SK-N-MC (cell line): ENCODE measurements around the gene SEZ6.
A peak's percentile ranks its signal among the peaks of the same experiment; 100 is the strongest.

Source experiments
- DNase-seq: peaks from one replicate; pipeline ENCODE4 v3.0.0-alpha.2; 2011; ENCODE audit warnings: low read depth, low spot score
- H3K27ac ChIP-seq: fragments of 200-600 bp; sonication (generic); 2 replicates; pipeline ENCODE4 v1.5.1; 2016; ENCODE audit warnings: mixed run types
- H3K36me3 ChIP-seq: fragments of 200-600 bp; sonication (generic); 2 replicates; pipeline ENCODE4 v1.6.1; 2017; ENCODE audit warnings: antibody characterized with exemption, low read length, mixed read lengths; ENCODE audit not compliant: insufficient read depth
- H3K4me3 ChIP-seq: fragments of 200-600 bp; sonication (generic); 2 replicates; pipeline ENCODE4 v1.5.1; 2016
- H3K9ac ChIP-seq: fragments of 200-600 bp; sonication (generic); 2 replicates; pipeline ENCODE4 v1.8.0; 2017; ENCODE audit warnings: mixed run types, mixed read lengths; ENCODE audit not compliant: insufficient read length
- H3K9me3 ChIP-seq: fragments of 200-600 bp; sonication (generic); 2 replicates; pipeline ENCODE4 v1.6.1; 2017; ENCODE audit warnings: low read depth, mild to moderate bottlenecking, antibody characterized with exemption, low read length, moderate library complexity, mixed read lengths
- EZH2 ChIP-seq: fragments of 200-600 bp; sonication (generic); IDR thresholded peaks from one replicate; pipeline ENCODE4 v1.6.1; 2017; ENCODE audit warnings: antibody characterized with exemption
- FOXP2 ChIP-seq: optimal IDR thresholded peaks from 2 replicates; pipeline ENCODE3; 2011; ENCODE audit warnings: mild to moderate bottlenecking, moderate library complexity; ENCODE audit not compliant: insufficient read depth; ENCODE audit errors: extremely low read length, control extremely low read depth
- POLR2AphosphoS5 ChIP-seq: IDR thresholded peaks from 2 replicates; pipeline ENCODE4 v1.6.1; 2012; ENCODE audit warnings: mild to moderate bottlenecking, low read depth, low read length, borderline replicate concordance

Gene SEZ6

DNA sequence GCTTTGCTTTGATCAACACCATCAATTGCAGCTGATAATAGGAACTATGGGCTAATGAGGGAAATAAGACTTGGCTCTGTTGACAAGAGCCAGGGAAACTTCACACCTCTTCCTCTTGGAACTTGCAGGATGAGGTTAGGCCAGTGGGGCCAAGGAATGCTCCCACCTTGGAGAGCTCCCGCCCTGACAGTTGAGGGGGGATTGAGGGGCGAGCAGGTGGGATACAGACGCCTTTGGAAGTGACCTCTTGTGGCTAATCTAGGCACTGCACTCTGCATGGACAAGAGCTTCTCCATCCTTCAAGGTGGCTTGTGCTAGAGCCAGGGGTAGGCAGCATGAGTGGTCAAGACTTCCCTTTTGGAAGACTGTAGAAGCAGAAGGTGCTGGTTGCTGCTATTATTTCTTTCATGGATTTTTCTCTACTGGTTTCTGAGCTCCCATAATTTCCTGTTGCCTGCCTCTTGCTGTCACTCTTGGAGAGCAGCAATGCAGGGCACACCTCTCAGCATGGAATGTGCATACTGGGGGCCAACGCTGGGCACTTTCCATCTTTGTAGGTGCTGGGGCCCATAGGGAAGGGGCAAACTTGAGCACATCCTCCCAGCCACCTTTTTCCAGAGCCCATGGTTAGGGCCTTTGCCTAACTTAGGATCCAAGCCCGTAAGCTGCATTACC lies 52.3 kb downstream of the SEZ6 start:
- TF ChIP-seq POLR2AphosphoS5 (no peak), FOXP2 (no peak), EZH2 (no peak)
- Histone ChIP-seq H3K9me3 (no peaks in the 10 kb centered on the region), H3K9ac (no peak overlapping the region), H3K36me3 (peaks cover 1% of the 10 kb centered on the region; the same call in 1 of the 2 replicates), H3K4me3 (no peak overlapping the region), H3K27ac (no peak overlapping the region)
- no peak for DNase-seq

DNA sequence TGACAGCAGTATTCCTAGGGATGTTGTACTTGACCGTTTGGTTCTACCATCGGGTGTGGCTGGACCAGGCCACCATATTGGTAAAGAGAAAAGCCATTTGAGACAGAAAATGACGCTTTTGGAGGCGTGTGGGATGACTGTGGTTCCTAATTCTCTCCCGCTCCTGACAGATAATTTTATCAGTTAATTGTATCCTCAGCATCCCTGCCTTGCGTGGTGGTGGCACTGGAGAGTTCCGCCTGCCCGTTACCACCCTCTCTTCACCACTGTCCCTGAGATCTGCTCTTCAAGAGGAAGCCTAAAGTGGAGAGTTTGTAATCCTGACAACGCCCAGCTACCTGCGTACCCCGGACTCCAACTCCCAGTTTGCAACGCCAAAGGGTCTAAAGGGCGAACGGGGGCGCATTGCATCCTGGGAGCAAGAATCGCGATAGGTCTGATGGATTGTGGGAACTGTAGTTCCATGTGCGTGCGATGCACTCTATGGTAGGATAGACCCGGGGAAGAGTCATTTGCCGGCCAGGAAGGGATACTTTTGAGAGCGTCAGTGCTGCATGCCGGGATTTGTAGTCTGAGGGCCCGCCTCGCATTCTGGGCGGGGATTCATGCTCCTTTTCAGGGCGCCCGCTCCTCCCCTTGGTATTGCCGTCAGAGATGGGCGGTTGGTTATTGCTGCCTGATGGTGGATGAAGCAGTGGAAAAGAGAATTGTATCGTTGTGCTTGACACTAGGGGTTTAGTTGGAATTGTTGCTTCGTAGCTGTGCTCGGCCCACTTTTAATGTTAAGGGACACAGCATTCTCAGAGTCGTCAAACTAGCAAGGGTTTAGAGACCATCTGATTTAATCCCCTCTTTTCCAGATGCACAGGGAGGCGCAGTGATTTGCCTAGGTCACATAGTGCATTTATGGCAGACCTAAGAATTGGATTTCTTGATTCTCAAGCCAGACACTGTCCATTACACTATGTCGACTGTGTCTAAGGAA lies 53.5 kb downstream of the SEZ6 start:
- peak overlapping the region; percentile 100 for H3K4me3 ChIP-seq
- no peaks in the 10 kb centered on the region for H3K9me3 ChIP-seq
- peak; percentile 60; the same call in 1 of the 2 replicates for TF ChIP-seq POLR2AphosphoS5
- TF ChIP-seq FOXP2 = peak; percentile 70
- no peak for TF ChIP-seq EZH2
- peak overlapping the region; percentile 92 for H3K9ac ChIP-seq
- H3K36me3 ChIP-seq = peaks cover 13% of the 10 kb centered on the region
- H3K27ac ChIP-seq = peak overlapping the region; percentile 100
- peak; percentile 98 for DNase-seq

DNA sequence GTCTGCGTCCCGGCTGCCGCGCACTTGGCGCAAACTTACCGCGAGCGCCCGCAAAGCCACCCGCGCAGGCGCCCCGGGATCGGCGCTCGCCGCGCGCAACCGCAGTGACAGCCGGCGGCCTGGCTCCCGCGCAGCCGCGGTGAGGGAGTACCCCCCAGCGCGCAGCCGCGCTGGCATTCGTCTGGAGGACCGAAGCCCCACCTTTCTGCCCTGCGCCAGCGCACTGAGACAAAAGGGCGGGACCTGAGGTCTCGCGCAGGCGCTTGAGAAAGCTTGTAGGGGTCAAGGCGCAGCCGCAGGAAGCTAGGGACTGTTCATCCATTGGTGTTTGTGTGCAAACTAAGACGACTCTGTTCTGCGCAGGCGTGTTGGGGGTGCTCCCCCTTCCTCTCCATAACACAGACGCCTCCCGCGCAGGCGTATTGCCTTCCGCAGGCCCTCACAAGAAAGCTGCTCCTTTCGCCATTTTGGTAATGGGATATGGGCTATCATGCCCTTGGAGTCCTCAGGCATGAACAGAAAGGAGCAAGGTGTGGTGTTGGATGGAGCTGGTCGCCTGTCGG lies 54.3 kb downstream of the SEZ6 start, which contains the start of gene PHF12:
PHF12 (minus strand) TSS at position 91 of the 563 bp plus-strand sequence. CDS start 558 bp downstream, outside the sequence.
- H3K36me3 ChIP-seq = peaks cover 14% of the 10 kb centered on the region
- peak within 1 kb of the TSS; percentile 100 for H3K4me3 ChIP-seq
- peak; percentile 100 for DNase-seq
- H3K9me3 ChIP-seq = no peaks in the 10 kb centered on the region
- H3K27ac ChIP-seq = peak within 1 kb of the TSS; percentile 100
- H3K9ac ChIP-seq = peak within 1 kb of the TSS; percentile 92
- TF ChIP-seq POLR2AphosphoS5 (peak; percentile 39; the same call in 1 of the 2 replicates), EZH2 (no peak)

DNA sequence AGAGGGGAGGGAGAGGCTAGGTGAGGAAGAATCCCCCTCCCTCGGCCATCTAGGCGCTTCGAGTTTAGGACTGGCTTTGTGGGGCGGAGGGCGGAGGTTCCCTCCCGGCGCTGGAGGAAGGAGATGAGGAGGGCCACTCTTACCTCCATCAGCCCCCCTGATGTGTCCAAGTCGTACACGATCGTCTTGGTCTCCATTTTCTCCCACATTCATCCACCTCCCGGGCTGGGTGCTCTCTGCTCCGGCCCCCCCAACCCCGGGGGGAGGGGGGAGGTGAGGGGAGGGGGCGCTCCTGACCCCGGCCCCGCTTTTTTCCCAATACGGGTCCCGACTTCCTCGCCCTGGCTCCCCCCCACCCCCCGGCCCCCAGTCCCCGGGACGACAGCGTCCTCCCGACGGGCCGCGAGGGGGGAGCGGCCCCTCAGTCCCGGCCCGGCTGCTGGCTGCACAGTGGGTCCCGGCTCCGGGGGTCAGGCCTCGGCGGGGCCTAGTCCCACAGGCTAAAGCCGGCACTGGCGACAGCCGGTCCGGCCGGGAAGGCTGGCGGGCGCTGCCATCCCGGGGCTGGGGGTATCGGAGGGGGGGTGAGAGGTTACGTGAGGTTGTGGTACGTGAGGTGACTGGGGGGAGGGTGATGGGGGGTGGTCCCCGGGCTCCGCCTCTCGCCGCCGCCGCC lies 54.9 kb downstream of the SEZ6 start:
- Histone ChIP-seq H3K4me3 (peak overlapping the region; percentile 86), H3K36me3 (peaks cover 14% of the 10 kb centered on the region), H3K27ac (peak overlapping the region; percentile 92), H3K9ac (peak overlapping the region; percentile 79), H3K9me3 (no peaks in the 10 kb centered on the region)
- TF ChIP-seq FOXP2 = no peak
- no peak for DNase-seq

DNA sequence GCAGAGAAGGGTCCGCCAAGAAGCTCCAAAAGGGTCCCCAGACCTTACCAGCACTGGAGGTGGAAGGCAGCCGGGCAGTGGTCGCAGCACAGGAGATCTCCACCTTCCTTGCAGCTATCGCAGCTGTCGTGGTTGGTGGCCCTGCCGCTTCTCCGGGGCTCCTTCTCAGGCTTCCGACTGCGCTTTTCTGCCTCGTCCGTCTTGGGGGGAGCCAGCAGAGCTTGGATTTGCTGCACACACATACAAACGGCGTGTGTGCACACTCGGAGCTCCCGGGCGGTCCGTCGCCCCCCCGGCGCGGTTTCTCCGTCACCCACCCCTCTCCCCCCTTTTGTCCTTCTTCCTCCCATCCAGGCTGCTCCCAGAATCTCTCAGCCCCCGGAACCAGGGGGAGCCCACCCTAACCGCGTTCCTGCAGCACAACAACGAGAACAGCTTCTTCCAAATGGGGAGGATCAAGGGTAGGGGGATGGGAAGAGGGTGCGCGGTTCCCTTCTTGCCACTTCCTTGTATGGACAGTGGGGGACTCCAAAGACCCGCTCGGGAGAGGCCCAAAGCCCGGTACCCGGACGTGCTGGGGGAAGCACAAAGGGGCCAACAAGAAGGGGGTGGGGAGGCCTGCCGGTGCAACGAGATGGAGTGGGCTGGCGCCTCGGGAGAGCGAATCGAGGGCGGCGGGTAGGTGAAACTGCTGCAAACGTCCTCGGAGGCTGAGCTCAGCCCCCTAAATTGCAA lies 55.6 kb downstream of the SEZ6 start:
- peak overlapping the region; percentile 86 for H3K4me3 ChIP-seq
- no peaks in the 10 kb centered on the region for H3K9me3 ChIP-seq
- peak overlapping the region; percentile 79 for H3K9ac ChIP-seq
- TF ChIP-seq EZH2 = no peak
- TF ChIP-seq POLR2AphosphoS5 = peak; percentile 50; the same call in 1 of the 2 replicates
- TF ChIP-seq FOXP2 = no peak
- peak overlapping the region; percentile 92 for H3K27ac ChIP-seq
- no peak for DNase-seq
- peaks cover 18% of the 10 kb centered on the region for H3K36me3 ChIP-seq

DNA sequence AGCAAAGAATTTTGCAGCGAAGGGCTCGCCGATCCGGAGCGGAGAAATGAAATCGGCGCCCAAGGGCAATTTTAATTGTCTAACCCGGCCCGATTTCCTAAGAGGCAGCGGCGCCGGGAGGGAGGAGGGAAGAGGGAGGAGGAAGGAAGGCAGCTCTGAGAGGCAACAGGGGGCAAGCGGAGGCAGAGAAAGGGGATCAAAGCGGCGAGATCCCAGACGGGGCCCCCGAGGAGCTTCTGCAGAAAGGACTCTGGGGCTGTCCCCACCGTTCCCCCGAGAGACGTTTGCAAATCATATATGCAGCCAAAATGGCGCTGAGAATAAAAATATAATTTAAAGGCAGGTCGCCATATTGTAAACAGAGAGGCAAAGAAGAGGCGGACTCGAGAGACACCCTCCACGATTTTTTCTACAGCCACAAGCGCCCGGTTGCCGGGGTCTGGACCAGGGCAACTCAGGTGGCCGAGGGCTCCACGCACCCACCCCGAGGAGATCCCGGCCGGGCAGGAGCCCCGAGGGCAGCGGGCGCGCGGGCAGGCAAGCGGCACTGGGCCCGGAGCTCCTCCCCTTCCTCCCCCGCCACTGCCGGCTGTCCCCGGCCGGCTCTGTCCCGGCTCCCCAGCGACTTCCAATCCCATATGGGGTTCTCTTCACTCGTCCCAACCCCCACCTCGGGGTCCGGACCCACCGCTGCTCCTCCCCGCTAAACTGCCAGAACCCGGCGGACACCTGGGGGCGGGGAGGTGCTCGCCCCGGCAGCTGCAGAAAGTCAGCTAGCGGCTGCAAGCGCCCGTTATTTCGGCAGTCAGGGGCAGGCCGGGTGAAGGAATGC lies 56.4 kb downstream of the SEZ6 start:
- peak overlapping the region; percentile 92 for H3K27ac ChIP-seq
- peaks cover 22% of the 10 kb centered on the region for H3K36me3 ChIP-seq
- DNase-seq = peak; percentile 45
- no peaks in the 10 kb centered on the region for H3K9me3 ChIP-seq
- no peak for TF ChIP-seq EZH2
- TF ChIP-seq POLR2AphosphoS5 = 0 out of 2 replicates have a peak, but pooled peaks have one; percentile 14
- peak overlapping the region; percentile 86 for H3K4me3 ChIP-seq
- peak overlapping the region; percentile 79 for H3K9ac ChIP-seq

DNA sequence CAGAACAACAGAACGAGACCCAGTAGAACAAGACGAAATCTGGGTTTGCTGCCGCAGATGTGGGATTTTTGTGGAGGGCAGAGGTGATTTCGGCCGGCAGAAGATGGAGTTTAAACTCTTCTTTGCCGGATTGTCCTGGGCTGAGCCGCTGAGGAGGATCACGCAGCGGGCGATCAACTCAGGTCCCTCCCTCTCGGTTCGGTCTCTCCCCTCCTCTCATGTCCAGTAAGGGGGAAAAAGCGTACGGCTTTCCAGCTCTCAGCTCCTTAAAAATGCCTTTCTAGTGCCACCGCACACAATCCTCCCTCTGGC lies 57.0 kb downstream of the SEZ6 start:
- H3K9me3 ChIP-seq = no peaks in the 10 kb centered on the region
- peak overlapping the region; percentile 92 for H3K27ac ChIP-seq
- no peak for DNase-seq
- H3K9ac ChIP-seq = peak overlapping the region; percentile 79
- no peak for TF ChIP-seq EZH2
- TF ChIP-seq FOXP2 = no peak
- no peak for TF ChIP-seq POLR2AphosphoS5
- peaks cover 27% of the 10 kb centered on the region for H3K36me3 ChIP-seq
- H3K4me3 ChIP-seq = peak overlapping the region; percentile 86
